GM12872 (cell line): ENCODE measurements around the gene ASB7.

Experiments used
- TF ChIP-seq, protein P1 (sequence below): IDR thresholded peaks from 3 replicates; pipeline ENCODE4 v1.5.1; 2011; ENCODE audit warnings: low read depth, mild to moderate bottlenecking, low read length, moderate library complexity; ENCODE audit not compliant: insufficient read depth

ASB7 gene

DNA sequence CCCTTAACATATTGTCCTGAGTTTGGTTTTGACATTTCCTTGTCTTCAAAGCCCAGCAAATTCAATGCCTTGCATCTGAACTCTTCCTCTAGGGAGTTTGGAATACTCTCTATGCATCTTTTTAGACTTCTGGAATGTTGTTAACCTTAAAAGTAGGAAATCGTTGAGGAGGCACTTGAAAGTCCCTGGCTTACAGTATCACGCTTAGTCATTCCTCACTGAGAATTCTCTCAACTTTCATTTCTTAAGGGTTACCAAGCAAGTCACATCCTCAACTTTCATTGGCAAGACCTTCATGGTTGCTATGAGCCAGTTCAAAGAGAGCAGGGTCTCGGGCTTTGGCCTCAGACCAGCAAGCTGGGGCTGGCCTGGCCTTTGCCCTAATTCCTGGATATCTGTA is 89.9 kb downstream of the ASB7 start:
- TF ChIP-seq, protein P1, sequence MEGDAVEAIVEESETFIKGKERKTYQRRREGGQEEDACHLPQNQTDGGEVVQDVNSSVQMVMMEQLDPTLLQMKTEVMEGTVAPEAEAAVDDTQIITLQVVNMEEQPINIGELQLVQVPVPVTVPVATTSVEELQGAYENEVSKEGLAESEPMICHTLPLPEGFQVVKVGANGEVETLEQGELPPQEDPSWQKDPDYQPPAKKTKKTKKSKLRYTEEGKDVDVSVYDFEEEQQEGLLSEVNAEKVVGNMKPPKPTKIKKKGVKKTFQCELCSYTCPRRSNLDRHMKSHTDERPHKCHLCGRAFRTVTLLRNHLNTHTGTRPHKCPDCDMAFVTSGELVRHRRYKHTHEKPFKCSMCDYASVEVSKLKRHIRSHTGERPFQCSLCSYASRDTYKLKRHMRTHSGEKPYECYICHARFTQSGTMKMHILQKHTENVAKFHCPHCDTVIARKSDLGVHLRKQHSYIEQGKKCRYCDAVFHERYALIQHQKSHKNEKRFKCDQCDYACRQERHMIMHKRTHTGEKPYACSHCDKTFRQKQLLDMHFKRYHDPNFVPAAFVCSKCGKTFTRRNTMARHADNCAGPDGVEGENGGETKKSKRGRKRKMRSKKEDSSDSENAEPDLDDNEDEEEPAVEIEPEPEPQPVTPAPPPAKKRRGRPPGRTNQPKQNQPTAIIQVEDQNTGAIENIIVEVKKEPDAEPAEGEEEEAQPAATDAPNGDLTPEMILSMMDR = no peak

- TF ChIP-seq, protein P1 = no peak
These were observed 90.3 kb downstream of the ASB7 start for GRCh38 chr15:100692671-100693070.

DNA sequence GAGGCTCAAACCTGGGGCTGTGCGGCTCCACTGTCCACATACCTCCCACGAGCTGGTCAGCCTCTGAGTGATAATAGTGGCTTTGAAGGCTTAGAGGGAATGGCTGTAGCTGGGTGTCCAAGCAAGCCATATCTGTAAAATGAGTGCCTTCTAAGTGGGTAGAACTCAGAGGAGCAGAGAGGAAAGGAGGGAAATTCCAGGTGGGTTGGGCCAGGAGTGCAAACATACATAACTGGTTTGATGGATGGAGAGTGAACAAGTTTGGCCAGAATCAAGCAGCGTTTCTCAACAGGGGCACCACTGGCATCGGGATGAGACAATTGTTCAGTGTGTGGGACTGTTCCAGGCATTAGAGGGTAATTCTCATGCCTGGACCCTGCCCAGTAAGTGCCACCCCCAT is 91.1 kb downstream of the ASB7 start:
- TF ChIP-seq, protein P1 = no peak

DNA sequence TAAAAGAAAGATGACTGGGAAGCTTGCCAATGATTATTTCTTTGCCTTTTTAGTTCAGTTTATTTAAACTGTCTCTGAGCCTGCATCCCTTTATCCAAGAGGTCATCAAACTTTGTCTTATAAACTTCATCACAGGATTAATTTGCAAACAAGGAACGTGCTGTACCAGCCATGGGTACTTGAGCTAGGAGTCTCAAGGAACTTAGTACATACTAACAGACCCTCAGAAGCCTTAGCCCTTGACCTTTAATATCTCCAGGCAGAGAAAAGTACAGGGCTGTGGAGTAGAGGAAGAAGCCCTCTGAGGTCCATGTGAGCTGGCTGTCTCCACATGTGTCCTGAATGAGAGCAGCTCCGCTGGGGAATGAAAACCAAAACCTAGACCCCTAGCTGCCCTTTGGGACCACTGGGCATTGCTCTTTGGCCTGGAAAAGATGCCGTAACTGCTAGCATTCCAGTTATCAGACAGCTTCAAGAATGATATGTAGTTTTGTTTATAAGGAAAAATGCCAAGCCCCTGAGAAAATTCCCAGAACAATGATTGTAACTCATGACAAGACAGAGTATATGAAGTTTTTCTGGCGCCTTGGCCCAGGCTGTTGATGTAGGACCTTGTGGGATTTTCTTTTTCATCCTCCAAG is 92.1 kb downstream of the ASB7 start:
- TF ChIP-seq, protein P1 = no peak

DNA sequence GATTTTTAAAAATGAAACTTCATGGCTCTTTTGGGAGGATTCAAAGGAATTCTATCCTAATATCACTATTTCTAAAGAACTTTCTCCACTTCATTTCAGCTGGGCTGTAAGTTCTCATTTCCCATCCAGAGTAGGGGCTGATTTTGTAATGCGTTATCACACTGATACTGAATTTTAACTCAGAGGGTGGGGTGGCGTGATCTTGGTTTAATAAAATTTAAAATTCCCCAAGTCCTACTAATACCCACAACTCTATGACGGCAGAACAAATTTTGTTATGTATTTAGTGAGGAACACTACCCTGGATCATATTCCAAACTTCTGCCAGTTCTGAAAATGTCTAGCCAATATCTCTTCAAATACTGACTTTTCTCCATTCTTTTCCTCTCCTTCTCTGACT is 92.7 kb downstream of the ASB7 start:
- TF ChIP-seq, protein P1 = no peak

- TF ChIP-seq, protein P1 = no peak
These were observed 94.1 kb downstream of the ASB7 start for GRCh38 chr15:100696452-100696851.
